ENCODE measurements around the gene CENPS. TPM values are rescaled to one million over a fixed set of nuclear protein-coding genes. Genes with fewer than 3 reads are reported as not detected.

CENPS gene
- total and polyA plus RNA-seq, 9 of the 15 experiments (the other 6 are each of a cell fraction or from before 2014, with no cell fraction given), result 10.2 to 36.0 (median 26.0) TPM

GRCh38 chr1:10387677-10388386, 42.4 kb upstream of the CENPS start (continued):
- no peak for TF ChIP-seq ELK1 (CRISPR knock-in tag; IDR thresholded peaks at IDR 0.05)
- TF ChIP-seq E2F8 (IDR thresholded peaks at IDR 0.05; ENCODE audit: low read depth, partially characterized antibody), result peak; percentile 27
- TF ChIP-seq HMGXB4 (CRISPR knock-in tag; IDR thresholded peaks at IDR 0.05), result no peak
- TF ChIP-seq CTBP1 (IDR thresholded peaks at IDR 0.05; ENCODE audit: borderline replicate concordance), result peak; percentile 76
- TF ChIP-seq PKNOX1 (IDR thresholded peaks at IDR 0.05), result peak; percentile 62
- peak; percentile 65; the same call in 1 of the 2 replicates for TF ChIP-seq SPI1 (IDR thresholded peaks at IDR 0.05; ENCODE audit: borderline replicate concordance, low read depth, low read length)
- TF ChIP-seq POLR2AphosphoS2 (IDR thresholded peaks at IDR 0.05; ENCODE audit: low read length), result no peak
- TF ChIP-seq, protein P1, sequence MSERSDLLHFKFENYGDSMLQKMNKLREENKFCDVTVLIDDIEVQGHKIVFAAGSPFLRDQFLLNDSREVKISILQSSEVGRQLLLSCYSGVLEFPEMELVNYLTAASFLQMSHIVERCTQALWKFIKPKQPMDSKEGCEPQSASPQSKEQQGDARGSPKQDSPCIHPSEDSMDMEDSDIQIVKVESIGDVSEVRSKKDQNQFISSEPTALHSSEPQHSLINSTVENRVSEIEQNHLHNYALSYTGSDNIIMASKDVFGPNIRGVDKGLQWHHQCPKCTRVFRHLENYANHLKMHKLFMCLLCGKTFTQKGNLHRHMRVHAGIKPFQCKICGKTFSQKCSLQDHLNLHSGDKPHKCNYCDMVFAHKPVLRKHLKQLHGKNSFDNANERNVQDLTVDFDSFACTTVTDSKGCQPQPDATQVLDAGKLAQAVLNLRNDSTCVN (CRISPR knock-in tag; IDR thresholded peaks at IDR 0.05), result no peak
- TF ChIP-seq, protein P2, sequence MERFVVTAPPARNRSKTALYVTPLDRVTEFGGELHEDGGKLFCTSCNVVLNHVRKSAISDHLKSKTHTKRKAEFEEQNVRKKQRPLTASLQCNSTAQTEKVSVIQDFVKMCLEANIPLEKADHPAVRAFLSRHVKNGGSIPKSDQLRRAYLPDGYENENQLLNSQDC (CRISPR knock-in tag; IDR thresholded peaks at IDR 0.05), result no peak

Data from K562 (cell line).